A549 (cell line): ENCODE data around the gene ARID5B. TPM values are rescaled to one million over a fixed set of nuclear protein-coding genes. Genes with fewer than 3 reads are reported as not detected.

Experiments
- ATAC-seq, 2 experiments: fragments of 200-7000 bp in 1 of 2; fragments of >200 bp in 1 of 2; cut with Nextera tagmentation in 1 of 2; cut with Tn5 transposase in 1 of 2; 3 replicates each; pipeline versions ENCODE4 v1.8.0 to v1.9.1; 2018 to 2020; ENCODE audit warnings: mild to moderate bottlenecking in 1 of 2, moderate library complexity in 1 of 2
- CTCF ChIA-PET: fragments of 300-600 bp; sonication (Branson Sonifier 250); formaldehyde crosslinking; extraction: SDS; loops from one replicate; lab custom pipeline; 2021; ENCODE audit warnings: antibody characterized with exemption, inconsistent platforms; lab: Yijun Ruan, JAX
- POLR2A ChIA-PET: fragments of 350-600 bp; formaldehyde crosslinking; extraction: SDS; loops from one replicate; lab custom pipeline; 2021; ENCODE audit warnings: antibody characterized with exemption, inconsistent platforms; lab: Yijun Ruan, JAX
- DNase-seq, 2 experiments: peaks; one replicate each; pipeline versions ENCODE4 v3.0.0 to v3.0.0-alpha.2; 2011 to 2016; ENCODE audit warnings: low read depth in 1 of 2, low spot score in 1 of 2
- FAIRE-seq: peaks from 2 replicates; lab custom pipeline; 2011; peaks lifted over from hg19 to GRCh38; lab: Jason Lieb, UNC
- H3K27ac ChIP-seq, 2 experiments: fragments of >200 bp; sonication (Bioruptor Twin); formaldehyde crosslinking; 3 replicates each; pipeline ENCODE4 v1.5.1; 2016 to 2017
- H3K4me1 ChIP-seq: fragments of >200 bp; sonication (Bioruptor Twin); formaldehyde crosslinking; 3 replicates; pipeline ENCODE4 v1.6.1; 2016
- H3K4me2 ChIP-seq: fragments of >200 bp; sonication (Bioruptor Twin); formaldehyde crosslinking; 3 replicates; pipeline ENCODE4 v1.6.1; 2016
- H3K4me3 ChIP-seq: fragments of >200 bp; sonication (Bioruptor Twin); formaldehyde crosslinking; 3 replicates; pipeline ENCODE4 v1.5.1; 2016
- H3K9me3 ChIP-seq: fragments of >200 bp; sonication (Bioruptor Twin); formaldehyde crosslinking; 3 replicates; pipeline ENCODE4 v1.6.1; 2016
- ATOH8 ChIP-seq: fragments of 250-450 bp; sonication (Bioruptor Pico); IDR thresholded peaks from 2 replicates; pipeline ENCODE4 v1.5.0; 2020; ENCODE audit warnings: low read depth, mild to moderate bottlenecking, moderate library complexity
- CBX2 ChIP-seq: fragments of 200-600 bp; sonication (generic); IDR thresholded peaks from 2 replicates; pipeline ENCODE4 v1.6.1; 2016; ENCODE audit warnings: low read depth, mild to moderate bottlenecking, borderline replicate concordance
- CEBPB ChIP-seq, 2 experiments: fragments of >200 bp in 1 of 2; sonication (Bioruptor Twin) in 1 of 2; formaldehyde crosslinking in 1 of 2; IDR thresholded peaks; 2 replicates each; pipeline ENCODE4 v1.6.1; 2012 to 2016
- CHD2 ChIP-seq: fragments of 150-350 bp; IDR thresholded peaks from 2 replicates; pipeline ENCODE4 v1.6.1; 2014; ENCODE audit warnings: low read length; ENCODE audit not compliant: partially characterized antibody
- CHD4 ChIP-seq: fragments of 200-600 bp; sonication (generic); IDR thresholded peaks from 2 replicates; pipeline ENCODE4 v1.6.1; 2016; ENCODE audit warnings: antibody characterized with exemption, mild to moderate bottlenecking, borderline replicate concordance
- CTCF ChIP-seq: fragments of >200 bp; sonication (Bioruptor Twin); formaldehyde crosslinking; IDR thresholded peaks from 3 replicates; pipeline ENCODE4 v1.5.1; 2016
- E2F6 ChIP-seq: IDR thresholded peaks from 2 replicates; pipeline ENCODE4 v1.6.1; 2012; ENCODE audit warnings: low read depth, borderline replicate concordance
- EP300 ChIP-seq, 2 experiments: fragments of >200 bp; sonication (Bioruptor Twin); formaldehyde crosslinking; IDR thresholded peaks; 2 replicates in 1 of 2; 3 replicates in 1 of 2; pipeline ENCODE4 v1.6.1; 2016 to 2017
- ESRRA ChIP-seq: fragments of 150-350 bp; IDR thresholded peaks from 2 replicates; pipeline ENCODE4 v1.6.1; 2014; ENCODE audit warnings: mild to moderate bottlenecking, low read length, borderline replicate concordance
- FOSB ChIP-seq: fragments of 250-450 bp; sonication (Bioruptor Pico); IDR thresholded peaks from 2 replicates; pipeline ENCODE4 v1.5.0; 2020; ENCODE audit warnings: mild to moderate bottlenecking, moderate library complexity
- FOSL2 ChIP-seq, 2 experiments: fragments of 450-650 bp in 1 of 2; fragments of >200 bp in 1 of 2; sonication (Bioruptor Twin) in 1 of 2; formaldehyde crosslinking; IDR thresholded peaks; 2 replicates each; pipeline versions ENCODE4 v1.5.0 to v1.6.1; 2016 to 2020; ENCODE audit warnings: mild to moderate bottlenecking in 1 of 2, moderate library complexity in 1 of 2
- FOXS1 ChIP-seq: fragments of 250-450 bp; sonication (Bioruptor Pico); IDR thresholded peaks from 2 replicates; pipeline ENCODE4 v1.5.0; 2020; ENCODE audit warnings: mild to moderate bottlenecking, moderate library complexity
- HOXB13 ChIP-seq: fragments of 250-450 bp; sonication (Bioruptor Pico); IDR thresholded peaks from 2 replicates; pipeline ENCODE4 v1.5.0; 2020; ENCODE audit warnings: low read depth, mild to moderate bottlenecking, moderate library complexity
- KDM1A ChIP-seq: fragments of 200-600 bp; sonication (generic); IDR thresholded peaks from 2 replicates; pipeline ENCODE4 v1.6.1; 2016; ENCODE audit warnings: low read depth, mild to moderate bottlenecking
- KDM5A ChIP-seq: fragments of 200-600 bp; sonication (generic); IDR thresholded peaks from 2 replicates; pipeline ENCODE4 v1.6.1; 2016; ENCODE audit warnings: antibody characterized with exemption, mild to moderate bottlenecking
- MAFK ChIP-seq: fragments of 450-650 bp; IDR thresholded peaks from 2 replicates; pipeline ENCODE4 v1.6.1; 2014; ENCODE audit not compliant: partially characterized antibody
- MAZ ChIP-seq: fragments of 150-350 bp; IDR thresholded peaks from 2 replicates; pipeline ENCODE4 v1.6.1; 2014; ENCODE audit warnings: antibody characterized with exemption, low read depth, low read length, borderline replicate concordance
- MYC ChIP-seq: IDR thresholded peaks from 2 replicates; pipeline ENCODE4 v1.6.1; 2012; ENCODE audit warnings: mild to moderate bottlenecking, inconsistent platforms, low read length, improper control_type of control experiment, borderline replicate concordance
- NR3C1 ChIP-seq: fragments of >200 bp; sonication (Bioruptor Twin); formaldehyde crosslinking; IDR thresholded peaks from 3 replicates; pipeline ENCODE4 v1.6.1; 2017
- PBX3 ChIP-seq: IDR thresholded peaks from 2 replicates; pipeline ENCODE4 v1.6.1; 2012
- POLR2AphosphoS2 ChIP-seq: conservative IDR thresholded peaks from 2 replicates; pipeline ENCODE4 v1.6.1; 2012; ENCODE audit warnings: low read length, improper control_type of control experiment, inconsistent platforms
- RARB ChIP-seq: fragments of 250-450 bp; sonication (Bioruptor Pico); IDR thresholded peaks from 2 replicates; pipeline ENCODE4 v1.8.0; 2021; ENCODE audit warnings: mild to moderate bottlenecking, moderate library complexity
- RCOR1 ChIP-seq: fragments of 150-350 bp; IDR thresholded peaks from 2 replicates; pipeline ENCODE4 v1.6.1; 2014; ENCODE audit warnings: antibody characterized with exemption, low read length, low read depth
- RFX5 ChIP-seq: fragments of 450-650 bp; IDR thresholded peaks from 2 replicates; pipeline ENCODE4 v1.7.1; 2014; ENCODE audit warnings: antibody characterized with exemption, mild to moderate bottlenecking, moderate library complexity
- RNF2 ChIP-seq: fragments of 200-600 bp; sonication (generic); IDR thresholded peaks from 2 replicates; pipeline ENCODE4 v1.6.1; 2016; ENCODE audit warnings: low read depth, mild to moderate bottlenecking, antibody characterized with exemption, moderate library complexity, borderline replicate concordance
- SMC3 ChIP-seq: fragments of >200 bp; sonication (Bioruptor Twin); formaldehyde crosslinking; IDR thresholded peaks from 3 replicates; pipeline ENCODE4 v1.6.1; 2018; ENCODE audit warnings: inconsistent platforms
- USF2 ChIP-seq: fragments of 450-650 bp; IDR thresholded peaks from 2 replicates; pipeline ENCODE4 v1.6.1; 2014; ENCODE audit warnings: antibody characterized with exemption
- ZFP36 ChIP-seq: fragments of 450-650 bp; IDR thresholded peaks from 2 replicates; pipeline ENCODE4 v1.6.1; 2014; ENCODE audit warnings: borderline replicate concordance; ENCODE audit not compliant: partially characterized antibody
- ZNF302 ChIP-seq: fragments of 250-450 bp; sonication (Bioruptor Pico); IDR thresholded peaks from 2 replicates; pipeline ENCODE4 v1.9.0; 2021; ENCODE audit warnings: inconsistent platforms, mild to moderate bottlenecking, moderate library complexity
- WGBS: methylation state at CpG from one replicate; pipeline ENCODE4 v1.1.6; 2017; ENCODE audit errors: missing lambda C conversion rate; 5-methylcytosine and 5-hydroxymethylcytosine counted together
- polyA plus RNA-seq, 4 experiments: library from polyadenylated mRNA; depleted of rRNA in 3 of 4; stranded (reverse); fragments of >200 nt; fragmentation: RNase III in 1 of 4; extraction: RNeasy Plus Mini Kit Qiagen cat#74134 plus additional on column Dnase treatment in 1 of 4; gene quantifications; 2 replicates in 3 of 4; 3 replicates in 1 of 4; pipeline ENCODE4 v1.2.3, GENCODE V29; 2011 to 2017

ARID5B gene
- polyA plus RNA-seq, 2 of the 4 experiments (the other 2 are of a cell fraction) = 0.75 to 1.6 TPM

- TF ChIP-seq RCOR1 = no peak
- no peak for TF ChIP-seq SMC3
- no peak for TF ChIP-seq RARB (CRISPR knock-in tag)
- no peak for TF ChIP-seq USF2
- TF ChIP-seq ZFP36 = no peak
- TF ChIP-seq FOXS1 (CRISPR knock-in tag) = no peak
- TF ChIP-seq KDM5A = no peak
- TF ChIP-seq KDM1A = no peak
- TF ChIP-seq MYC = no peak
- TF ChIP-seq HOXB13 (CRISPR knock-in tag) = no peak
- TF ChIP-seq CTCF = no peak
- no peak for TF ChIP-seq FOSL2 (IDR thresholded peaks at IDR 0.05)
- no peak for TF ChIP-seq FOSL2 (CRISPR knock-in tag; IDR thresholded peaks at IDR 0.05)
- no peak for TF ChIP-seq POLR2AphosphoS2
- TF ChIP-seq ESRRA = no peak
- no peak for TF ChIP-seq CHD4
- TF ChIP-seq E2F6 = no peak
- no peak for TF ChIP-seq ZNF302 (CRISPR knock-in tag)
- TF ChIP-seq NR3C1 = no peak
- no peak for TF ChIP-seq MAFK
- no peak for TF ChIP-seq EP300 (IDR thresholded peaks at IDR 0.05)
- no peaks in the 10 kb centered on the region for H3K9me3 ChIP-seq
- H3K27ac ChIP-seq = peak overlapping the region in 1 of 2 experiments; percentile 78; a peak in 3 of 6 replicates
- CTCF ChIA-PET = interaction anchor here (0.9 to 5.2 kb wide), 7 partner anchors 15 to 170 kb away, joined by 3 to 25 read pairs (median 4); no protein-coding TSS in a partner anchor
- ATAC-seq (no peak), FAIRE-seq (no peak), DNase-seq (no peak)
- peaks cover 17% of the 10 kb centered on the region for H3K4me1 ChIP-seq
- WGBS = 86% methylated on average over 11 of the region's 11 CpGs
- POLR2A ChIA-PET = no interaction called here
- no peak overlapping the region for H3K4me3 ChIP-seq
- no peak overlapping the region for H3K4me2 ChIP-seq
These were observed 173.9 kb downstream of the ARID5B start for GRCh38 chr10:62075414-62075813.

- peak overlapping the region in 1 of 2 experiments; percentile 78; a peak in 4 of 6 replicates for H3K27ac ChIP-seq
- ChIA-PET CTCF (interaction anchor here (0.9 to 5.2 kb wide), 7 partner anchors 14 to 169 kb away, joined by 3 to 25 read pairs (median 4); no protein-coding TSS in a partner anchor), POLR2A (no interaction called here)
- TF ChIP-seq CHD4 (no peak), RARB (CRISPR knock-in tag) (no peak), CEBPB (IDR thresholded peaks at IDR 0.05) (no peak), RCOR1 (no peak), ZFP36 (no peak), POLR2AphosphoS2 (no peak), MYC (no peak), CHD2 (no peak), MAZ (no peak), ESRRA (no peak), KDM1A (no peak), FOSB (CRISPR knock-in tag) (no peak), CBX2 (no peak), HOXB13 (CRISPR knock-in tag) (no peak), RFX5 (no peak), ATOH8 (no peak), RNF2 (no peak), FOSL2 (IDR thresholded peaks at IDR 0.05) (no peak), FOSL2 (CRISPR knock-in tag; IDR thresholded peaks at IDR 0.05) (no peak), PBX3 (no peak), USF2 (no peak)
- H3K4me3 ChIP-seq = no peak overlapping the region
- no peak overlapping the region for H3K4me2 ChIP-seq
- ATAC-seq = no peak
- 90% methylated on average over 8 of the region's 8 CpGs for WGBS
- FAIRE-seq = no peak
- no peak for DNase-seq
- H3K4me1 ChIP-seq = peaks cover 17% of the 10 kb centered on the region
- H3K9me3 ChIP-seq = no peaks in the 10 kb centered on the region
These were observed 174.4 kb downstream of the ARID5B start for GRCh38 chr10:62075912-62076311.
